HepG2 (cell line): ENCODE measurements around the gene C6orf136. TPM values are rescaled to one million over a fixed set of nuclear protein-coding genes. Genes with fewer than 3 reads are reported as not detected.
A peak's percentile ranks its signal among the peaks of the same experiment; 100 is the strongest.

Experiments
- GPN1 ChIP-seq: sonication (generic); formaldehyde crosslinking; IDR thresholded peaks from 2 replicates; pipeline ENCODE4 v1.5.1; 2020; ENCODE audit warnings: missing genetic modification reagents, borderline replicate concordance
- HMG20A ChIP-seq: IDR thresholded peaks from 2 replicates; pipeline ENCODE4 v1.6.1; 2016; ENCODE audit warnings: borderline replicate concordance
- HNF4A ChIP-seq: sonication (generic); formaldehyde crosslinking; IDR thresholded peaks from 2 replicates; pipeline ENCODE4 v1.4.0; 2020; ENCODE audit warnings: missing genetic modification reagents
- JUNB ChIP-seq: sonication (generic); formaldehyde crosslinking; IDR thresholded peaks from 2 replicates; pipeline ENCODE4 v1.8.0; 2022; ENCODE audit warnings: missing genetic modification reagents, mild to moderate bottlenecking, borderline replicate concordance
- MAFK ChIP-seq, 2 experiments: IDR thresholded peaks in 1 of 2; conservative IDR thresholded peaks in 1 of 2; 2 replicates each; pipeline ENCODE4 v1.6.1; 2011; ENCODE audit warnings: improper control_type of control experiment in 2 of 2, low read length in 2 of 2
- MTF2 ChIP-seq: sonication (generic); formaldehyde crosslinking; IDR thresholded peaks from 2 replicates; pipeline ENCODE4 v1.5.0; 2020; ENCODE audit warnings: missing genetic modification reagents, borderline replicate concordance
- NCOA2 ChIP-seq: sonication (generic); formaldehyde crosslinking; IDR thresholded peaks from 2 replicates; pipeline ENCODE4 v1.8.0; 2022; ENCODE audit warnings: inconsistent platforms
- PATZ1 ChIP-seq: sonication (generic); formaldehyde crosslinking; IDR thresholded peaks from 2 replicates; pipeline ENCODE4 v1.4.0; 2020; ENCODE audit warnings: missing genetic modification reagents
- SMYD3 ChIP-seq: sonication (generic); formaldehyde crosslinking; IDR thresholded peaks from 2 replicates; pipeline ENCODE4 v1.8.1; 2023; ENCODE audit warnings: mild to moderate bottlenecking, missing genetic modification reagents
- THAP11 ChIP-seq: IDR thresholded peaks from 2 replicates; pipeline ENCODE4 v1.6.1; 2016; ENCODE audit warnings: missing biosample characterization, missing genetic modification reagents
- ZNF121 ChIP-seq: sonication (generic); formaldehyde crosslinking; IDR thresholded peaks from 2 replicates; pipeline ENCODE4 v1.5.0; 2020; ENCODE audit warnings: mild to moderate bottlenecking, missing genetic modification reagents
- ZNF335 ChIP-seq: sonication (generic); formaldehyde crosslinking; IDR thresholded peaks from 2 replicates; pipeline ENCODE4 v1.4.0; 2020; ENCODE audit warnings: missing genetic modification reagents
- ZNF34 ChIP-seq: sonication (generic); formaldehyde crosslinking; IDR thresholded peaks from 2 replicates; pipeline ENCODE4 v1.4.0; 2020; ENCODE audit warnings: mild to moderate bottlenecking, missing genetic modification reagents, borderline replicate concordance
- ZNF350 ChIP-seq: sonication (generic); formaldehyde crosslinking; IDR thresholded peaks from 2 replicates; pipeline ENCODE4 v1.4.0; 2020; ENCODE audit warnings: mild to moderate bottlenecking, low read depth, missing genetic modification reagents, borderline replicate concordance
- ZSCAN30 ChIP-seq: sonication (generic); formaldehyde crosslinking; IDR thresholded peaks from 2 replicates; pipeline ENCODE4 v1.5.0; 2020; ENCODE audit warnings: mild to moderate bottlenecking, missing genetic modification reagents
- polyA plus RNA-seq, 8 experiments: library from polyadenylated mRNA; depleted of rRNA in 3 of 8; stranded (reverse) in 7 of 8; unstranded in 1 of 8; fragments of >200 nt; fragmentation: Illumina TruSeq in 4 of 8; extraction: Trizol in 4 of 8; gene quantifications; 2 replicates each; pipeline versions ENCODE4 v1.2.1 to v1.2.3, GENCODE V29; 2011 to 2016; ENCODE audit warnings: low read depth in 4 of 8, missing spikeins in 1 of 8, mixed read lengths in 1 of 8; ENCODE audit not compliant: insufficient read depth in 1 of 8
- total RNA-seq, 5 experiments: library from RNA; depleted of rRNA; stranded (reverse); fragments of >200 nt; fragmentation: Illumina TruSeq; extraction: Trizol; gene quantifications; 2 replicates each; pipeline ENCODE4 v1.2.3, GENCODE V29; 2016; ENCODE audit warnings: low read depth in 1 of 5
- TF ChIP-seq, protein P1 (sequence below): IDR thresholded peaks from 2 replicates; pipeline ENCODE4 v1.6.1; 2012; ENCODE audit warnings: inconsistent platforms
- TF ChIP-seq, protein P2 (sequence below): sonication (generic); formaldehyde crosslinking; IDR thresholded peaks from 2 replicates; pipeline ENCODE4 v1.4.0; 2020; ENCODE audit warnings: mild to moderate bottlenecking, missing genetic modification reagents
- TF ChIP-seq, protein P3 (sequence below): IDR thresholded peaks from 2 replicates; pipeline ENCODE4 v1.6.1; 2016; ENCODE audit warnings: missing compliant biosample characterization, missing genetic modification reagents, borderline replicate concordance

The C6orf136 gene
- total and polyA plus RNA-seq, 2 of the 13 experiments (the other 11 are each of a cell fraction or from before 2014, with no cell fraction given), result 12.0 to 26.2 TPM

- TF ChIP-seq MTF2 (CRISPR knock-in tag) (no peak), THAP11 (CRISPR knock-in tag) (no peak), ZNF121 (CRISPR knock-in tag) (no peak), HMG20A (CRISPR knock-in tag) (no peak), ZNF34 (CRISPR knock-in tag) (no peak), HNF4A (CRISPR knock-in tag) (no peak), ZNF335 (CRISPR knock-in tag) (peak; percentile 9; the same call in 1 of the 2 replicates), GPN1 (no peak), SMYD3 (CRISPR knock-in tag) (0 out of 2 replicates have a peak, but pooled peaks have one; percentile 54), ZSCAN30 (CRISPR knock-in tag) (peak; percentile 25; the same call in 1 of the 2 replicates), PATZ1 (CRISPR knock-in tag) (no peak), JUNB (CRISPR knock-in tag) (no peak), MAFK (conservative IDR thresholded peaks at IDR 0.05 in 1 of 2, IDR thresholded peaks at IDR 0.05 in 1 of 2; ENCODE audit: low read length in 2 of 2) (no peak), ZNF350 (CRISPR knock-in tag) (no peak), NCOA2 (CRISPR knock-in tag) (no peak)
- TF ChIP-seq, protein P1, sequence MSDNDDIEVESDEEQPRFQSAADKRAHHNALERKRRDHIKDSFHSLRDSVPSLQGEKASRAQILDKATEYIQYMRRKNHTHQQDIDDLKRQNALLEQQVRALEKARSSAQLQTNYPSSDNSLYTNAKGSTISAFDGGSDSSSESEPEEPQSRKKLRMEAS, result peak; percentile 40; the same call in 1 of the 2 replicates
- TF ChIP-seq, protein P2, sequence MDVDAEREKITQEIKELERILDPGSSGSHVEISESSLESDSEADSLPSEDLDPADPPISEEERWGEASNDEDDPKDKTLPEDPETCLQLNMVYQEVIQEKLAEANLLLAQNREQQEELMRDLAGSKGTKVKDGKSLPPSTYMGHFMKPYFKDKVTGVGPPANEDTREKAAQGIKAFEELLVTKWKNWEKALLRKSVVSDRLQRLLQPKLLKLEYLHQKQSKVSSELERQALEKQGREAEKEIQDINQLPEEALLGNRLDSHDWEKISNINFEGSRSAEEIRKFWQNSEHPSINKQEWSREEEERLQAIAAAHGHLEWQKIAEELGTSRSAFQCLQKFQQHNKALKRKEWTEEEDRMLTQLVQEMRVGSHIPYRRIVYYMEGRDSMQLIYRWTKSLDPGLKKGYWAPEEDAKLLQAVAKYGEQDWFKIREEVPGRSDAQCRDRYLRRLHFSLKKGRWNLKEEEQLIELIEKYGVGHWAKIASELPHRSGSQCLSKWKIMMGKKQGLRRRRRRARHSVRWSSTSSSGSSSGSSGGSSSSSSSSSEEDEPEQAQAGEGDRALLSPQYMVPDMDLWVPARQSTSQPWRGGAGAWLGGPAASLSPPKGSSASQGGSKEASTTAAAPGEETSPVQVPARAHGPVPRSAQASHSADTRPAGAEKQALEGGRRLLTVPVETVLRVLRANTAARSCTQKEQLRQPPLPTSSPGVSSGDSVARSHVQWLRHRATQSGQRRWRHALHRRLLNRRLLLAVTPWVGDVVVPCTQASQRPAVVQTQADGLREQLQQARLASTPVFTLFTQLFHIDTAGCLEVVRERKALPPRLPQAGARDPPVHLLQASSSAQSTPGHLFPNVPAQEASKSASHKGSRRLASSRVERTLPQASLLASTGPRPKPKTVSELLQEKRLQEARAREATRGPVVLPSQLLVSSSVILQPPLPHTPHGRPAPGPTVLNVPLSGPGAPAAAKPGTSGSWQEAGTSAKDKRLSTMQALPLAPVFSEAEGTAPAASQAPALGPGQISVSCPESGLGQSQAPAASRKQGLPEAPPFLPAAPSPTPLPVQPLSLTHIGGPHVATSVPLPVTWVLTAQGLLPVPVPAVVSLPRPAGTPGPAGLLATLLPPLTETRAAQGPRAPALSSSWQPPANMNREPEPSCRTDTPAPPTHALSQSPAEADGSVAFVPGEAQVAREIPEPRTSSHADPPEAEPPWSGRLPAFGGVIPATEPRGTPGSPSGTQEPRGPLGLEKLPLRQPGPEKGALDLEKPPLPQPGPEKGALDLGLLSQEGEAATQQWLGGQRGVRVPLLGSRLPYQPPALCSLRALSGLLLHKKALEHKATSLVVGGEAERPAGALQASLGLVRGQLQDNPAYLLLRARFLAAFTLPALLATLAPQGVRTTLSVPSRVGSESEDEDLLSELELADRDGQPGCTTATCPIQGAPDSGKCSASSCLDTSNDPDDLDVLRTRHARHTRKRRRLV (CRISPR knock-in tag), result no peak
- TF ChIP-seq, protein P3, sequence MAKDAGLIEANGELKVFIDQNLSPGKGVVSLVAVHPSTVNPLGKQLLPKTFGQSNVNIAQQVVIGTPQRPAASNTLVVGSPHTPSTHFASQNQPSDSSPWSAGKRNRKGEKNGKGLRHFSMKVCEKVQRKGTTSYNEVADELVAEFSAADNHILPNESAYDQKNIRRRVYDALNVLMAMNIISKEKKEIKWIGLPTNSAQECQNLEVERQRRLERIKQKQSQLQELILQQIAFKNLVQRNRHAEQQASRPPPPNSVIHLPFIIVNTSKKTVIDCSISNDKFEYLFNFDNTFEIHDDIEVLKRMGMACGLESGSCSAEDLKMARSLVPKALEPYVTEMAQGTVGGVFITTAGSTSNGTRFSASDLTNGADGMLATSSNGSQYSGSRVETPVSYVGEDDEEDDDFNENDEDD (CRISPR knock-in tag), result no peak
Measured at GRCh38 chr6:30614044-30614842, 32.7 kb upstream of the C6orf136 start (continued).
